T47D (cell line): ENCODE results near the gene DNAJC10.
A peak's percentile ranks its signal among the peaks of the same experiment; 100 is the strongest.
"Not testable (repeated sequence)": the region's sequence is repeated elsewhere in the genome, so short reads cannot be mapped to it uniquely, and the experiment has no call there.

Source experiments
- DNase-seq, 2 experiments: peaks; one replicate each; pipeline versions ENCODE4 v3.0.0 to v3.0.0-alpha.2; 2011 to 2012; ENCODE audit warnings: low read depth in 1 of 2, low spot score in 1 of 2
- JUND ChIP-seq: IDR thresholded peaks from 2 replicates; pipeline ENCODE4 v1.6.1; 2012; ENCODE audit warnings: low read depth
- in situ Hi-C: cut with HindIII; loops from 2 replicates; pipeline ENCODE4 v1.10.0; 2016; ENCODE audit warnings: low sequenced_read_pairs, low pct_unique_long_range_greater_than_20kb

Gene DNAJC10

DNA sequence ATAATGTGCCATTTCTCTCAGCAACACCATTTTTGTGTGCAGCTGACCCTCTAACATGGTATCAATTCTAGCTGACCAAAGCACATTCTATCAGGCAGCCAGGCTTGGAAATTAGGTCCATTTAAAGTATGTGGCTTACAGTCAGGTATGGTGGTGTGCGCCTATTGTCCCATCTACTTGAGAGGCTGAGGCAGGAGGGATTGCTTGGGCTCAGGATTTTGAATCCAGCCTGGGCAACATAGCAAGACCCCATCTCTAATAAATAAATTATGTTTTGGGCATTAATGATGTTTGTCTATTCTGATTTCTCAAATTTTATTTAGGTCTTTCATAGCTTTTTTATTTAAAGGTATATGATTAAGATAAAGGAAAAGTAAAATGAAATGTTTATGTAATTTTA lies 63.3 kb downstream of the DNAJC10 start:
- DNase-seq: no peak
- TF ChIP-seq JUND: no peak
- in situ Hi-C loops: no loop called here

DNA sequence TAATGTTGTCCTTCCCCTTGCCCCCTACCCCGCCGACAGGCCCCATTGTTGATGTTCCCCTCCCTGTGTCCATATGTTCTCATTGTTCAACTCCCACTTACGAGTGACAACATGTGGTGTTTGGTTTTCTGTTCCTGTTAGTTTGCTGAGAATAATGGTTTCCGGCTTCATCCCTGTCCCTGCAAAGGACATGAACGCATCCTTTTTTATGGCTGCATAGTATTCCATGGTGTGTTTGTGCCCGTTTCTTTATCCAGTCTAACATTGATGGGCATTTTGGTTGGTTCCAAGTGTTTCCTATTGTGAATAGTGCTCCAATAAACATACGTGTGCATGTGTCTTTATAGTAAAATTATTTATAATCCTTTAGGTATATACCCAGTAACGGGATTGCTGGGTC lies 65.0 kb downstream of the DNAJC10 start:
- in situ Hi-C loops, DNase-seq: not testable (repeated sequence)

DNA sequence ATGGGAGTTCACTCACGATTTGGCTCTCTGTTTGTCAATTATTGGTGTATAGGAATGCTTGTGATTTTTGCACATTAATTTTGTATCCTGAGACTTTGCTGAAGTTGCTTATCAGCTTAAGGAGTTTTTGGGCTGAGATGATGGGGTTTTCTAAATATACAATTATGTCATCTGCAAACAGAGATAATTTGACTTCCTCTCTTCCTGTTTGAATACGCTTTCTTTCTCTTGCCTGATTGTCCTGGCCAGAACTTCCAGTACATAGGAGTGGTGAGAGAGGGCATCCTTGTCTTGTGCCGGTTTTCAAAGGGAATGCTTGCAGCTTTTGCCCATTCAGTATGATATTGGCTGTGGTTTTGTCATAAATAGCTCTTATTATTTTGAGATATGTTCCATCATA lies 66.6 kb downstream of the DNAJC10 start:
- in situ Hi-C loops, DNase-seq: not testable (repeated sequence)

DNA sequence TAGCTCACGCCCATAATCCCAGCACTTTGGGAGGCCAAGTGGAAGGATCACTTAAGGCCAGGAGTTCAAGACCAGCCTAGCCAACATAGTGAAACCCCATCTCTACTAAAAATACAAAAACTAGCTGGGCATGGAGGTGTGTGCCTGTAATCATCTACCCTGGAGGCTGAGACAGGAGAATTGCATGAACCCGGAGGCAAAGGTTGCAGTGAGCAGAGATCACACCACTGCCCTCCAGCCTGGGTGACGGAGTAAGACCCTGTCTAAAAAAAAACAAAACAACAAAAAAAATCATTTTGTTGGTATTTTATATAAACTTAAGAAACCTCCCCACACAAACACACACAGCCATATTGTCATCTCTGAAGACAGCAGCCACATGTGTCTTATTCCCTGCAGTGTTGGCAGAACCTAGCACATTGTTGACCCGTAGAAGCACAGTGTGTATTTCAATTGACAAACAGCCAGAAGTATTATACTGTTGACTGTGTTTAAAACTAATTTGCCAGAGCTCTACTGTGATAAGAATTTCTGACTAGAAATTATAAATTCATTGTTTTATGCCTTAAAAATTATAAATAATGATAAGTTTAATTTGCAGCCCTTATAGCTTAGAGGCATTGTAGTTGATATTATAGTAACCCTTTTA lies 68.1 kb downstream of the DNAJC10 start:
- DNase-seq: no peak
- in situ Hi-C loops: no loop called here
- TF ChIP-seq JUND: no peak

DNA sequence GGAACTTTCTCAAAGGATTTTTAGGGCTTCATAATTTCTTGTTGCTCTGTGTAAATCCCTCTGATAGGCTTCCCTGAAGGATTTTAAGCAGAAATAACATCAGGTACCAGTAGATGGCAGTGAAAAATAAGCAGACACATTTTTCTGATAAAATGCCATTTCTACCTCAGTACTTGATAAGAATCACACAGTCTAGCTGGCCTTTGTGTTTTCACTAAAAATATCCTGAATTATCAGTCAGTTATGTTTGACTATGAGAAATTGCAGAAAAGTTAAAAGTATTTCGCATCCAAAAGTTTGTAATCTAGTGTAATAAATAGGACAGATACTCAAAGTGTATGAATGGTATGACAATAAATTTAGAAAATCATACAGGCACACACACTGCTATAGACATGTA lies 68.7 kb downstream of the DNAJC10 start:
- peak in 1 of 2 experiments; percentile 18 for DNase-seq
- no peak for TF ChIP-seq JUND
- in situ Hi-C loops: no loop called here

DNA sequence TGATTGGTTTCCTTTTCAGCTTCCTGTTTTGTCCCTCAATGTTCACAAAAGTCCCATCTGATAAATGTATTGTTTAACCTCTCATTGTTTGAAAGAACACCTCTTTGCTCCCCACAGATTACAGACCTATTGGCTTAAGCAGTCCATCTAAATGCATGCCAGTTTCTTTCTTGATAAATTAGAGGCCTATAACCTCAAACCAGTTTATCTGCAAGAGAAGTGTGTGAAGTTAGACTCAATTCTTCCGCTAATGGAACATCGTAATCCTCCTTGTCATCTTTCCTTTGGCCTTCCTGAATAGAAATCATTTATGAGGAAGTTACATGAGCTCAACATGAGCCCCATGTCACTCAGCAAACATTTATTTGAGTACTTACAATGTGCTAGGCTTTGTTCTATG lies 76.4 kb downstream of the DNAJC10 start:
- DNase-seq: no peak
- in situ Hi-C loops: no loop called here
- TF ChIP-seq JUND: no peak

DNA sequence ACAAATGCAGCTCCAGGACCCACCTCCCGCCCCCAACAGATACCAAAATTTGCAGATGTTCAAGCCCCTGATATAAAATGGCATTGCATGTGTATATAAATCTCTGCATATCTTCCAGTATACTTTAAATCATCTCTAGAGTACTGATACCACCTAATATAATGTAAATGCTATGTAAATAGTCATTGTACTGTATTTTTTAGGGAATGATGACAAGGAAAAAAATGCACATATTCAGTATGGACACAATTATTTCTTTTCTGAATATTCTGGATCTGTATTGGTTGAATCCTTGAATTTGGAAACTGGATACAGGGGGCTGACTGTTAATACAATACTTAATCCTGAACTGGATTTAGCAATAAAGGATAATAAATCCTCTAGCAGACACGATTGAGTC lies 82.7 kb downstream of the DNAJC10 start:
- in situ Hi-C loops: no loop called here
- no peak for DNase-seq
- TF ChIP-seq JUND: no peak

DNA sequence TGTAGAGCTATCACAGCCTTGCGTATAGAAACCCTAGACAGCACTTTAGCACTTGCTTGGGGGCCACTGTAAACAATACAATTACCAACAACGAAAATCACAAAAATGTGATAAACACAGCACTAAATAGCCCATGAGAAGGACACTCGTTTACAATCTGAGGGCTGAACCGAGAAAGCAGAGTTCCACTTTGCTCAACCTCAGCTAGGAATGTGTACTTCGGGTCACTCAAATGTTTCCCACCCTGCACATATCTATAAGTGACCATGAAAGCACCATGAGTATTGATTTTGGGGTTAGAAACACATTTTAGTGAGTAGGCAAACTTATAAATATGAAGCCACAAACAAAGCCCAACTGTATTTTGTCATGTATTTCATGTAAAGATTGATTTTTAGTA lies 88.1 kb downstream of the DNAJC10 start:
- in situ Hi-C loops: no loop called here
- no peak for DNase-seq
- TF ChIP-seq JUND: no peak

DNA sequence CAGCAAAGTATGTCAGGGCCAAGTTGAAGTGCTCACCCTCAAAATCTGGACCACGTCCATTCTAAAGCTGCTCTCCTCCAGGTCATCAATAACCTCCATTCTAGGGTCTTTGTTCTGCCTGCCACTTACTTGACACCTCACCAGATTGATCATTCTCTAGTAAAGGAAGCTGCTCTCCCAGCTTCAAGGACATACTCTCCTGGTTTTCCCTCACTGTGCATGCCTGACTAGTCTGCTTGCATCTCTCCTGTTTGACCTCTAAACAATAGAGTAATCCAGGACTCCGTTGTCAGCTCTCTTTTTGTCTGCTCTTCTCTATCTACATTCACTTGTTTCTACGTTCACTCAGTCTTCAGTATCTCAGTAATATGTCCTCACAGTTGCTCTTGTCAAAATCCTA lies 91.3 kb downstream of the DNAJC10 start:
- no peak for TF ChIP-seq JUND
- in situ Hi-C loops: no loop called here
- DNase-seq: no peak

DNA sequence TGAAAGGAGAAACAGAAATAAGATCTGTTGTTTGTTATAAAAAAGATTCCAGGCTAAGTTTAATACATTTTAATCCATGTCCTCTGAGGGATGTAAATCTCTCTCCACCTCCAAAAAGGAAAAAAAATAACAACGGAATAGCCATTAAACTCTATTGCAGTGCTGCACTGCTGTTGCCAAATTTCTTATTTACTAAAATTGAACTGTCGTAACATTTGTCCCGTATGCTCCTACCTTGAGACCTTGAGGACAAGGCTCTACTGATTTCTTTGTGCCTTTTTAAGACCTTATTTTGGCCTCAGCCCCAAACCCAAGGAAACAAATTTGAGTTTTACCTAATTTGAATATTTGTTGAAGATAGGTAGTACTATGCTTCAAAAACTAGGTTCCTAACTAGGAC lies 94.0 kb downstream of the DNAJC10 start:
- TF ChIP-seq JUND: no peak
- in situ Hi-C loops: no loop called here
- no peak for DNase-seq

DNA sequence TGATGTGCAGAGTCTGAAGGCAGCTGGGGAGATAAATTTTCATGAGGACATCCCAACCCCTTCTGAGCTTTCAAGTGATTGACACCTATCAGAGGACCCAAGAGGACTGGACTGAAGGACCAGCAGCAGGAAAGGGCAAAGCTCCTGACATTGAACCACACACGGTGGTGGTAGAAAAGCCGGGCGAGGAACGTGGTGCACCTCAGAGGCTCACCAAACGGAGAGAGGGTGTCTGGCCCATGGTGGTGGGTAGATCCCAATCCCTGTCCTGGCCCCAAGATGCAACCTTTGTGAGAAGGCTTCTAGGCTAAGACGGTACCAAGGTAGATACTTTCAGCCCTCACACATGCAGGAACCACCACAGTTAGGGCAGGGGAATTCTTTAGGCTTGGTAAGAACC lies 98.3 kb downstream of the DNAJC10 start:
- no peak for DNase-seq
- TF ChIP-seq JUND: no peak
- in situ Hi-C loops: no loop called here

DNA sequence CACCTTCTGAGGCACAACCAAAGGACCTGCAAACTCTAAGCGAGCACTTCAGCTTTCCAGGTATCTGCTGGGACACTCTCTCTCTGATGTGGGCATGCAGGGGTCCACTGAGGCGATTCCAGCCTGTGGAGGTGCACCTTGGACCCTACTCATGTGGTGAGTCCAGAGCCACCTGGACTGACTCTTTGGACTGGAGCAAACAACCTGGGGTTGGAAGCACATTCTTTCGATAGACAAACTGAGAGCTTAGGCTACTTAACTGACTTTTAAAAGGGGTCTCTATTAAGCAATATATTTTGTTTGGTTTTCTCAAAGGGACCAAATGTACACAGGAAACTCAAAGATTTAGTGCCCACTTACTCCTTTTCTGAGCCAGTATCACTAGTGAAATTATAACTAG lies 98.7 kb downstream of the DNAJC10 start:
- in situ Hi-C loops: no loop called here
- TF ChIP-seq JUND: no peak
- DNase-seq: no peak

DNA sequence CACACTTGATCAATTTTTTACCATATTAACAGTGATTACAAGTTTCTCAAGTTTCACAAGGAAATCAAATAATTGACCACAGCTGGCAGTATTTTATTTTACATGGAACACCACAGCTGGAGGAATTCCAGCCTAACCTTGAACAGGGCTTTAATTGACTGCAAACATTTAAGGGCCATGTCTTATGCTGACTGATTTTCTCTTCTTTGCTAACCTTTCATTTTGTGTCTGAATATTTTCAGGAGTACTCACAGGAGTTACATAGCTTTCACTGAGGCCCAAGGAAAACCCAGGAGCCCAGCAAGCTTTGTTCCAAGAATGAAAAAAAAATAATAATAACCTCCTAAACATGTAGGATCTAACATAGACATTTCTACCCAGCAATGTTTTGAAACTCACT lies 100.8 kb downstream of the DNAJC10 start:
- no peak for TF ChIP-seq JUND
- no peak for DNase-seq

DNA sequence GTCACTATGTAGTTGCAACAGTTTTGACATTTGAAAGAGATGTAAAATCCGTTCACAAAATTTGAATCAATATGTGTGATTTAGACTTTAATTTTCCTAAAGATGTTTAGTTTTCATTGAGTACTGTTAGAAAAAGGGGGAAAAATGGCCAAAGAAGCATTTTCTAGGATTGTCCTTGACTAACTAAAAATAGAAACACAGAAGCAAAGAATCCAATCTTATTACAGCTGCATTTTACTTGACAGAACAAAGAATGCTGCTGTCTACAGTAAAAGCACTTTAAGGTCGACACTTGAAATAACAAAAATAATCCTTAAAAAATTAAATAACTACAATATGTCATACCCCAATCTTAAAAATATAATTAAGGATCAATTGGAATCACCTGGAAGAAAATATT lies 101.5 kb downstream of the DNAJC10 start:
- in situ Hi-C loops: no loop called here
- DNase-seq: no peak
- TF ChIP-seq JUND: no peak

More for the DNA sequence above, 100.8 kb downstream of the DNAJC10 start:
- in situ Hi-C loops: no loop called here
